ENCODE measurements around the gene GRB7.
"Not testable (repeated sequence)": the region's sequence is repeated elsewhere in the genome, so short reads cannot be mapped to it uniquely, and the experiment has no call there.

The GRB7 gene

DNA sequence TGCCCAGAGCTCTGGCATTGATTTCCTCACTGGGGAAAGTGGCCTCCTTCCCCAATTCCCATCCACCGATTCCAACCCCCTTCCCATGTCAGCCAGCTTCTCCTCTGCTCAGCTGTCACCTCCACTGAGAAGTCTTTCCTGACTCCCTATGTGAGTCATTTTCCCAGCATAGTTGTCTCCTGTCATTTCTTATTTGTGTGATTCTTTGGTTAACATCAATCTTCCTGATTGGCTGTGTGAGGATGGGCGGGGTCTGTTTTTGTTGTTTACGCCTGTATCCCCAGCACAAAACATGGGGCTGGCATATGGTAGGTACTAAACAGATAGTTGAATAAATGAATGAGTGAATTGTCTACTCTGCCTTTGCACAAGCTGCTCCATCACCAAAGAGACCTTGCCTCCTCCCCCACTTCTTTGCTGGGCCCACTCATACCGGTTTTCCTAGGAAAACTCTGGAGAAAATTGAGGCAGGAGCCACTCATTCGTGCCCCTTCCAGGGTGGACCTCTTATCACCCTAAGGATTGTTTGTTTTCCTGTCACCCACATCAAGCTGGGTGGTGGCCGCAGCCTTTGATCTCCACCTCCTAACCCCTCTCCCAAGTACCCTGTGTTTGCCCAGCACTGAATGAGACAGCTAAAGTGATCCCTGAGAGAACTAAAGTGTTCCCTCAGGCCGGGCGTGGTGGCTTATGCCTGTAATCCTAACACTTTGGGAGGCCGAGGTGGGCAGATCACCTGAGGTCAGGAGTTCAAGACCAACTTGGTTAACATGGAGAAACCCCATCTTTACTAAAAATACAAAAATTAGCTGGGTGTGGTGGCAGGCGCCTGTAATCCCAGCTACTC is 1.2 kb upstream of the GRB7 start:
- DNase-seq: no peak

DNA sequence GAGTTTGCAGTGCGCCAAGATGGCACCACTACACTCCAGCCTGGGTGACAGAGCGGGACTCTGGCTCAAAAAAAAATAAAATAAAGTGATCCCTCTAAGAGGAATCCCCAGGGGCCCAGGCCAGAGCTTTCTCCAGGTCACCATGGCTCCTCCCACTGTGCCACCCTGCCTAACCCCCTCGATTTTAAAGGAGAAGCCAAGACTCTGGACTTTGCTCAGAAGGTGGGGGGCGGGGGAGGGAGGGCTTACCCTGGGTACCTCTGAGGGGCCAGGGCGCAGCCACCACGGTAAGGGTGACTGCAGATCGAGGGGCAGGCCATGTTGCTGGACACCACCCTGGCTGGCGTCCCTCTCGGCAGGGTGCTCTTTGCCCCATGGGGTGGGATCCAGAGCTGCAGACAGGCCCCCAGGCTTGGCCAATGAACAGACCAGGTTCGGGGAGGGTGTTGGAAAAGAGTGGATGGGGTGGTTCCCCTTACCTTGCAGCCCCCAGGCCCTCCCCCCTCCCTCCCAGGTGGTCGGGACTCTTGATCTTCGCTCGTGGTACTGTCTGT is 455 bp upstream of the GRB7 start:
- DNase-seq: no peak

DNA sequence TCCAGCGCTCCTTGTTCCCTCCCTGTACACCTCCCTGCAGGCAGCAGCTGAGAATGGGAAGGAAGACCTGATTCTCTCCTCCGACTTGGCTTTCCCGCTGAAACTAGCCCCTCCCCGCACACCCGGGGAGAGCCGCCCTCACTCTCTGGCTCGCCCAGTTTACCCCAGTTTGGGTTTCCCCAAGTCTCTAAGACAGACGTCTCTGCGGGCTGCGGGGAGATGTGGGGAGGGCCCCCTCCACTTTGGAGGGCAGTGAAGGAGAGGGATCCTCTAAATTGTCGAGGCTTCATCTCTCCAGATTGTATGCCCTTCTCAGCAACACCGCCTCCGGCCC is 797 bp downstream of the GRB7 start:
- DNase-seq: peak; percentile 66

DNA sequence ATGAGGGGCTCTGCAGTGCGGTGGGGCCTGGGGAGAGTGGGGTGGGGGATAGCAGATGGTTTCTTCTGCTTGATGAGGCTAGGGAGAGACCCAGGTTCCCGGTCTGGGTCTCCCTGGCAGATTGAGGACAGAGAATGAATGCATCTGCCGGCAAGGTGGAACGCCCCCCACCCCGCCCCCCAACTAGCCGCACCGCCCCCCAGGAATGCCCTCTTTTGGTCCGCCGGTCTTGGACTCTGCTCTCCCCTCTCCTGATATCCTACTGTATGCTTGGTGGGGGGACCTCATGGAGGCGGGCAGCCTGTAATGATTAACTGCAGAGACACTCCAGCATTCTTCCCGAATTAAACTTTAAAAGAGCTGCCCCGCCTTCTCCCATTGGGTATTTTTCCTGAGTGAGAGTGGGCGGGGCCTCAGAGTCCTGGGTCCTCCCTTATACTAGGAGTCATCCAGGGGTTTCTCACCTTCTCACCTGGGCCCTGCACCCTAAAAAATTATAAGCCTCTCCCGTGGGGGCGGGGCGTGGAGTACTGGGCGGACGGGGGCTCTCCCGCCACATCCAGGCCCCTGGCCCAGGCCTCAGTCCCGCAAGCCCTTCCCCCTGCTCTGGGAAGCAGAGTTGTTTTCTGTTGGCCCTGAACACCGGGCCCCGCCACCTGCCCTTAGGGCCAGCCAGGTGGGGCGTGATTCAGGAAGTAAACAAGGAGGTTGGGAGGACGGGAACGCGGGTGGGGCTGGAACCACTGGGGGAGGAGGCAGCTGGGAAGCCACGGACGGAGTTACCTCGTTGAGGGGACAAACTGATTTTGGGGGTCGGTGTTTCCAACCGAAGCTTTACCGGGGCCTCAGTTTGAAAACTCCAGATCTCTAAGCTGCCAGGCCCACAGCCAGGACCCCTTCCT is 1.5 kb downstream of the GRB7 start:
- DNase-seq: no peak

DNA sequence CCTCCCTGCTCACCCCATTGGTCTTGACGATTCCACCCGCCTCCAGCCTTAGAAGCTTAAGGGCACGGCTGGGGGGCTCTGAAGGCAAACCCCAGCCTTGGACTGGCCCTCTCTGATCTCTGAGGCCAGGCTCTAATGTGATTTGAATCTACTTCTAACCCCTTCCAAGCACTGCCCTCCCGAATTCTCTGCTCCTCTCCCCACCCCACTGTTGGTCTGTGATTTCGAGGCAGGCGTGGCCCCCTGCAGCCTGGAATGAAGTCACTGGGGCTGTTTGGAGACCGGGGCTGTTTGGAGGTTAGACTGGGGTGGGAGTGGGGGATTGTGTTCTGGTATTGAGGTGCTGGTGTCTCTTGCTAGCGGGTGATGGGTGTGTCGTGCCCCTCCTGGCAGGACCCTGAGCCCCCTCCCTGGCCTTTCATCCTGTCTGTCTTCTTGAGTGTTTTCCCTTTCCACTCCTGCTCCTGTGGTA is 2.2 kb downstream of the GRB7 start:
- no peak for DNase-seq

DNA sequence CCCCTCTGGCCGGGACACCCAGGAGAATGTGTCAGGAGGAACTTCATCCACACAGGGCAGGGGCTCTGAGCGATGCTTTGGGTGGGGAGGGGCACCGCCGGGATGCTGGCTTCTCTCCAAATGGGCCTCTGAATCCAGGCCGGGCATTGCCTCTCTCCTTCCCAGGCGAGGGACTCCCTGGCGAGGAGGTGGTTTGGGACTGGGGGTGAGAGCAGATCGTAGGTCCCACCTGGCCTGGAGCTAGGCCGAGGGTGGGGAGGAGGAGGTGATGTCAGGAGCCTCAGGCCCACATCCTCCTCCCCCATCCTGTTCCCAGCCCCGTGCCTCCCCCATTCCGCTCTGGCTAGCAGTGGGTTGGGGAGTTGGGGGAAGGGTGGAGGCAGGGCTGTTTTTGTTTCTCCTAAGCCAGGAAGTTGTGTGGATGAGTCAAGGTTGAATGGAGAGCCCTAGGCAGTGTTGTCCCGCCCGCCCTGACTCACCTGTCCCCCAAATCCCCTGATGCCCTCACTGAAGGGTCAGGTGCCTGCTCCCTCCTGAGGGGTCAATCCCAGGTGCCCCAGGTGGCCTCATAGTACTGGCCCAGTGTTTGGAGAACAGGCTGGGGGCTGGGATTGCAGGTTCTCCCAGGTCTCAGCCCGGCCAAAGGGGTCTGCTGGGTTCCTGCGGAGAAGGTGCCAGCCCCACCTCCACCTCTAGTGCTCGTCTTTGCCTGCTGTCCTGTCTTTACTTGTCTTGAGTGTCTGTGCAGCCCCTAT is 2.8 kb downstream of the GRB7 start:
- DNase-seq: no peak

DNA sequence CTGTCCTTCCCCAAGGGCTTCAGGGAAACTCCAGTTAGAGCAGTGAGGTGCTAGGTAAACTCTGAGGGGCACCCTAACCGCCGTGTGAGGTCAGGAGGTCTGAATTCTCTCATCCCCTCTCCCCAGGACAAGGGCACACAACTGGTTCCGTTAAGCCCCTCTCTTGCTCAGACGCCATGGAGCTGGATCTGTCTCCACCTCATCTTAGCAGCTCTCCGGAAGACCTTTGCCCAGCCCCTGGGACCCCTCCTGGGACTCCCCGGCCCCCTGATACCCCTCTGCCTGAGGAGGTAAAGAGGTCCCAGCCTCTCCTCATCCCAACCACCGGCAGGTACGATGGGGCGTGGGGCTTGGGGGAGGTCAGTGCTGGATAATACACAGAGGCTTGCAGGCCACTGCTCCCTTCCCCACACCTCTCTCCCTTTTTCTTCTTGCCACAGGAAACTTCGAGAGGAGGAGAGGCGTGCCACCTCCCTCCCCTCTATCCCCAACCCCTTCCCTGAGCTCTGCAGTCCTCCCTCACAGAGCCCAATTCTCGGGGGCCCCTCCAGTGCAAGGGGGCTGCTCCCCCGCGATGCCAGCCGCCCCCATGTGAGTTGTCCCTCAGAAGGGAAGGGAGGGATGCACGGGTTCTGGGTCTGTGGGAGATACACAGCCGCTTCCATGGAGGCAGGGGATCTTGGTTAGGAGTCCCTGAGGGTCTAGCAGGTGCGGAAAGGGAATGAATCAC is 4.6 kb downstream of the GRB7 start:
- DNase-seq: no peak

DNA sequence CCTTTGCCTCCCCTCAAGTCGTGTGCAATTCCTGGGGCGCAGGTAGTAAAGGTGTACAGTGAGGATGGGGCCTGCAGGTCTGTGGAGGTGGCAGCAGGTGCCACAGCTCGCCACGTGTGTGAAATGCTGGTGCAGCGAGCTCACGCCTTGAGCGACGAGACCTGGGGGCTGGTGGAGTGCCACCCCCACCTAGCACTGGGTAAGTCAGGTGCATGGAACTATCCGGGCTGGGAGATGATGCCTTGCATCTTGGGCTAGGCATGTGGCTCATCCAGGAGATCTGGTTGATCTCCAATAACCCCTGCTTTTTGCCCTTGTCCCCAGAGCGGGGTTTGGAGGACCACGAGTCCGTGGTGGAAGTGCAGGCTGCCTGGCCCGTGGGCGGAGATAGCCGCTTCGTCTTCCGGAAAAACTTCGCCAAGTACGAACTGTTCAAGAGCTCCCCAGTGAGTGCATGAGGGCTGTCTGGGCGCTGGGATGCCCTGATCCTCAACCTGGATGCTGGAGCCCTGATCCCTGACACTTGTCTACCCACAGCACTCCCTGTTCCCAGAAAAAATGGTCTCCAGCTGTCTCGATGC is 5.2 kb downstream of the GRB7 start:
- DNase-seq: no peak

DNA sequence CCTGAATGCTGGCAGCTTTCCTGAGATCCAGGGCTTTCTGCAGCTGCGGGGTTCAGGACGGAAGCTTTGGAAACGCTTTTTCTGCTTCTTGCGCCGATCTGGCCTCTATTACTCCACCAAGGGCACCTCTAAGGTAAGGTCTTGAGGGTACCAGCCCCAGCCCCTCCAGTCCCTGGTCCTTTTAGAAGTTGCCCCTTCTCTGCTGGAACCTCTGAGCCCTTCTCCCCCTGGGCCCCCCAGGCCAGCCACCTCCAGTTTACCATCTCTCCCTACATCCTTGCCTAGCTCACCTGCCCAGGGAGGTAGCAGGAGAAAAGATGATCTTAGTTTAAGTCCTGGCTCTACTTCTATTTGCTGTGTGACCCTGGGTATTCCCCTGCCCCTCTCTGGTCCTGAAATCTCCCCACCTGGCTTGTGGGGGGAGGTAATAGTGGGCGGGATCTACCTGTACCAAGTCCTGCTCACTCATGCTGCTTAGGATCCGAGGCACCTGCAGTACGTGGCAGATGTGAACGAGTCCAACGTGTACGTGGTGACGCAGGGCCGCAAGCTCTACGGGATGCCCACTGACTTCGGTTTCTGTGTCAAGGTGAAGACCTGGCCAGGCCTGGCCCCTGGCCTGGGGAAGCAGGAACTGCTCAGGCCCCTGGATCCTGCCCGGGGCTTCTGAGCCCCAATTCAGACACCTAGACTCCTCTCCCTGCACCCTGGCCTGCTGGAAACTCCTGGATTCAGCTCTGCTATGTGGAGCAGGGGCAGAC is 6.5 kb downstream of the GRB7 start:
- no peak for DNase-seq

DNA sequence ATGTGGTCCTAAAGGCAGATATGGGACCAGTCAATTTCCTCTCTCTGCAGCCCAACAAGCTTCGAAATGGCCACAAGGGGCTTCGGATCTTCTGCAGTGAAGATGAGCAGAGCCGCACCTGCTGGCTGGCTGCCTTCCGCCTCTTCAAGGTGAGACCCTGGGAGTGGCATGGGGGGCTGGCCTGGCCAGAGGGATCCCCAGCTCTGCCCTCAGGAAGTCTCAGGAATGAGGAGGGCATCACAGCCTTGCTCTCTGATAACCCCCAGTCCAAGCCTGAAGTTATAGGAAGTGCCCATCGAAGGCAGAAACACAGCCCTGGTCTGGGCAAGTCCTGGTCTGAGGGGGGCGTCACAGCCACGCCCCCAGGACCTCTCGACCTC is 7.1 kb downstream of the GRB7 start:
- no peak for DNase-seq

DNA sequence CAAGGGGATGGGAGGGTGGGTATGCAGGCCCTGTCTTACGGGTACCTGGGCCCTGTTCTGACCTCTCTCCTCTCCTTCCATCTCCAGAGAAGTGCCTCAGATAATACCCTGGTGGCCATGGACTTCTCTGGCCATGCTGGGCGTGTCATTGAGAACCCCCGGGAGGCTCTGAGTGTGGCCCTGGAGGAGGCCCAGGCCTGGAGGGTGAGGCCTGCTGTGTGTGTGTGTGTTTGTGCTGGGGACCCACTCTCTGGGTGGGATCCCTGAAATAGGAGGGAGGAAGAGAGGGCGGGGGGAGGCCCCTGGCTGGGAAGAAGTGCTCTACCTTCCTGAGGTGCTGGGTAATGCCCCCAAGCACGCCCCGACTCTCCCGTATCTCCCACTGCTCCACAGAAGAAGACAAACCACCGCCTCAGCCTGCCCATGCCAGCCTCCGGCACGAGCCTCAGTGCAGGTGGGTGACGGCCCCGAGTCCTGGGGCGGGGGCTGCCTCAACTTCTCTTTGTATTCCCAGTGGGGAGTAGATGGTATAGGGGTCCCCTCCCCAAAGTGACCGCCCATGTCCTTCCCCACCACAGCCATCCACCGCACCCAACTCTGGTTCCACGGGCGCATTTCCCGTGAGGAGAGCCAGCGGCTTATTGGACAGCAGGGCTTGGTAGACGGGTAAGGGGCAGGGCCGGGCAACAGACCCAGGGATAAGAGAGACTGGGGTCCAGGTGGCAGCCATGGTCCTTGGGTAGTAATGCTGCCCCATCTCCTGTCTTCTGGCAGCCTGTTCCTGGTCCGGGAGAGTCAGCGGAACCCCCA is 7.8 kb downstream of the GRB7 start:
- no peak for DNase-seq

DNA sequence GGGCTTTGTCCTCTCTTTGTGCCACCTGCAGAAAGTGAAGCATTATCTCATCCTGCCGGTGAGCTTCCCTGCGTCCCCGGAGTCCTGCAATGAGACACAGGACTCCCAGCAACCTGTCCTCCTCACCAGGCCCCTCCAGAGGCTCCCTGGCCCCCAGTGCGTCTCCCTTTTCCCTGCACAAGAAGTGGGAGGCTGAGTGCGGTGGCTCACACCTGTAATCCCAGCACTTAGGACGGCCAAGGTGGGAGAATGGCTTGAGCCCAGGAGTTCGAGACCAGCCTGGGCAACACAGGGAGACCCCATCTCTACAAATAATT is 8.4 kb downstream of the GRB7 start:
- no peak for DNase-seq

DNA sequence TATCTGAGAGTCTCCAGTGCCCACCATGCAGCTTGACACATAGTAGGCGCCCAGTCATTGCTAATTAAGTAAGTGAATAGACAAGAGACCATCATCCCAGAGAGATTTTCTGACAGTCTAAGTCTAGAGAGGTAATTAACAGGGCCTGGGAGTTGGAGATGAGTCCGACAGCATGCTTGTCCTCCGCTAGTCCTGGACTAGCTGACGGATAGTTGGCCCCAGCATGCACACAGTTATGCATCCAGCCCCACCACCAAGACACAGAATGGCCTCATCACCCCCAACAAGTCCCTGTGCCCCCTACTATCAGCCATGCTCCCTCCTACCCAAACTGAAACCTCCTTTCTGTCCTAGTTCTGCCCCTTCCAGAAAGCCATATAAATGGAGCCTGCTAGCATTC is 10.0 kb downstream of the GRB7 start:
- DNase-seq: no peak

DNA sequence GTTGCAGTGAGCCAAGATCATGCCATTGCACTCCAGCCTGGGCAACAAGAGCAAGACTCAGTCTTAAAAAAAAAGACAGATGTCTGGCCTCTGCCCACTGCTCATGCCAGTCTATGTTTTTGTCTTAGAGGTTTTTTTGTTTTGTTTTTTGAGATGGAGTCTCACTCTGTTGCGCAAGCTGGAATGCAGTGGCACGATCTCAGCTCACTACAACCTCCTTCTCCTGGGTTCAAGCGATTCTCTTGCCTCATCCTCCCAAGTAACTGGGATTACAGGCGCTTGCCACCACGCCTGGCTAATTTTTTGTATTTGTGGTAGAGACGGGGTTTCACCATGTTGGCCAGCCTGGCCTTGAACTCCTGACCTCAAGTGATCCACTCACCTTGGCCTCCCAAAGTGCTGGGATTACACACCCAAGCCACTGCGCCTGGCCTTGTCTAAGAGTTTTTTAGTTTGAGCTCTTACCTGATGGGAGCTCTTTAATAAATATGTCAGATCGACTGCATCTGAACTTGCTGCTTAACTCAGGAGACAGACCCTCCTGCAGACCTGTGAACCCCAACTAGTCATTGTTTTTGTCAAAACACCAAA is 10.8 kb downstream of the GRB7 start:
- DNase-seq: not testable (repeated sequence)

DNA sequence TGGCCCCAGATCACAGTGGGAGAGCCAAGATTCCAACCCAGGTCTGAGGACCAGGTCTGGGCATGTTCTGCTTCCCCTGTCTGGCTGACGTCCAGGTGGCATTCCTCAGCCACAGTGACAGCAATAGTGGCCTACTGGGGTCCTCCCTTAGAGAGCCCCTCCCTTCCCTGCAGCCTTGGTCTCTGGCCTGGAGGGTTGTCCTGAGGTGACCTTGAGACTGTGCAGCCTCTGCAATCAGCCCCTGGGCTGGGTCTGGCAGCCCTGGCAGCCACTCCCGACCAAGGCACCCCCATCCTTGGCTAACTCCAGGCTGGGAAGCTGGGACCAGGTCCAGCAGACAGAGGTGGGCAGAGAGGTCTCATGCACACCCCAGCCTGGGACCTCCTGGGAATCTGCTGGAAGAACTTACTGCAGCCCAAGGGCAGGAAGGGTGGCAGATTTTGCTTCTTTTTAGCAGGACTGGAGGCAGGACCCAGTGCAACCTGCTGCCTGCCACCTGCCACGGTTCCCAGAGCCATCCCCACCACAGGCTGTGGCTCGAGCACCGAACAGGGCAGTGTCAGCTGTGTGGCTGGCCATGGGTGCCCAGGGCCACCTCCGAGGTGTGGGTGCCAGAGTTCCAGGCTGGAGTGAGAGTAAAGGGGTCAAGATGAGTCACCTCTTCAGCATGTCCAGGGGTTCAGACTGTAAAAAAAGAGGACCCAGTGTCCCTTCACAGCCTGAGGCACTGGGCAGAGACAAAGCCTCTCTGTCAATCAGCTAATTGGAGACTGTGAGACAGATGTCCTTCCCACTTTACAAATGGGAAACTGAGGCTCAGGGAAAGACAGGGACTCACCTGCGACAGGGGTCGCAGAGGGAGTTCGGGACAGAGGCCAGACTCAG is 12.6 kb downstream of the GRB7 start:
- DNase-seq: no peak

DNA sequence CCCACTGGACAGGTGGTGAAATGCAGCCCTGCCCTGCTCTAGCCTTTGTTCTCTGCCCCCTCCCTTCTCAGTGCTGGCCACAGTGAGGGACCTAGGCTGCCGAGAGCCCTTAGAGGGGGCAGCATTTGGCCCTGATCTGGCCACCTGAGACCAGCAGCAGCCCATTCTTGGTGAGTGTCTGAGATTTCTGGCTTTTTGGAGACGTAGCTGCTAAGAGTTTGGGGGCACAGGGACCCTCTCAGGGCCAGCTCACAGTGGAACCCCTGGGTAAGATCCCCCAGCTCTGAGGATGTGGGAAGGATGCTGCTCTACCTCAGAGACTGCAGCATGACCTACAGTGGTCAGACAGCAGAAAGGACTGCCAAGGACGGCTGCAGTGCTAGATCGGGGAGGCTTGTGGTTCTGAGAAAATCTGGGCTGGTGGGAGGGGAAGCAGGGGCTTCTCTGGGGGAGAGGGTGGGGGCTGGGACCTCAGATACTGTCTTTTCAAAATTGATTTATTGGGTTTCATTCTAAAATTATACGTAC is 13.3 kb downstream of the GRB7 start:
- DNase-seq: no peak

DNA sequence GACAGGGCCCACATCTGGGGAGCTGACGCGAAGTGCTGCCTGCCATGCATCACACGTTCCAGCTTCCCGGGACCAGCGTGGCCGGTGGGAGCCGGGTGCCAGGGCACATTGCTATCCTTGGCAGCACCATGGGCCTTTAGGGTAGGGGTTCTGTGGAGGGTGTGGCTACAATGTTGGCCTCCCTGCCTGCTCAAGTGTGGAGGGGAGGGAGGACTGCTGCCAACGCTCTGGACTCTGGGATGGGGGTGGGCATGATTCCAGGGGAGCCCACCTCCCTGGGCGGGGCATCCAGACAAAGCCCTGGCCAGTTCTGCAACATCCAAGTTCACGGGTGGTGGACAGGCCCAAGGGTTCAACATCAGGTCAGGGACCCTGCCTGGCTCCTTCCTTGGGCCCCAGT is 13.9 kb downstream of the GRB7 start:
- DNase-seq: no peak

DNA sequence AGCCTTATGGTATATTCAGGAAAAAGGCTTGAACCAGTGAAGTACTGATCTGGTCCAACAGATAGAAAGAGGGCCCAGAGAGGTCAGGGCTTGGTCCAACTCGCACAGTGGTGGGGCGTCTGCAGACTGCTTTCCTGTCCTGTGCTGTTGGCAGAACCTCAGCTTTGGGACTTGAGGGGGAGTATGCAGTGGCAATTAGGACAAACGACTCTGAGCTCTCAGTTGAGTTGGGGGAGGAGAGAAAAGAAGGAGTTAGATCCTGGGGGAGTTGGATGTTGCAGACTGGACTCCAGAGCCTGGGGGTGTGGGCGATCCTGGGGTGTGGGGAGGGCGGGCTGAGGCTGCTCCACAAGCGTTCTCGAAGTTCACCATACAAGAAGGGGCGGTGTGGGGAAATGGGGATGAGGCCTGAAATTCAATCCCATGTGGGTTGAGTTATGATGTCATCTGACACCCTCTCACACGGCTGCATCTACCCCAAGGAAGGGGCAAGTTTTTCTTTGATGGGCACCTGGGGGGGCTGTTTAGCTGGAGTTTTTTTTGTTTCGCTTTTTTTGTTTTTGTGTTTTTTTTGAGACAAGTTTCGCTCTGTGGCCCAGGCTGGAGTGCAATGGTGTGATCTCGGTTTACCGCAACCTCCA is 14.6 kb downstream of the GRB7 start:
- DNase-seq: no peak

Measured in central memory CD4-positive, alpha-beta T cell (primary cell).